Cerebellar cortex (tissue), 1 donor: ENCODE measurements around the gene ABLIM1.

Source experiments
- DNase-seq: peaks from one replicate; pipeline ENCODE4 v3.0.0-alpha.2; 2015; ENCODE audit warnings: low spot score

Gene ABLIM1

GRCh38 chr10:114518401-114519305 lies 139.4 kb downstream of the ABLIM1 start:
- no peak for DNase-seq

- DNase-seq: no peak
Measured at GRCh38 chr10:114517368-114518250, 140.5 kb downstream of the ABLIM1 start.

- no peak for DNase-seq
Measured at GRCh38 chr10:114516356-114516755, 141.7 kb downstream of the ABLIM1 start.

- no peak for DNase-seq
Measured at GRCh38 chr10:114515298-114515914, 142.7 kb downstream of the ABLIM1 start.

GRCh38 chr10:114513381-114513792 lies 144.7 kb downstream of the ABLIM1 start:
- DNase-seq: no peak

GRCh38 chr10:114511881-114512280 lies 146.2 kb downstream of the ABLIM1 start:
- DNase-seq: peak; percentile 79

- DNase-seq: no peak
Measured at GRCh38 chr10:114508376-114508775, 149.7 kb downstream of the ABLIM1 start.

GRCh38 chr10:114507449-114507848 lies 150.6 kb downstream of the ABLIM1 start:
- peak; percentile 84 for DNase-seq

GRCh38 chr10:114506871-114507385 lies 151.1 kb downstream of the ABLIM1 start:
- no peak for DNase-seq

GRCh38 chr10:114504769-114505579 lies 153.1 kb downstream of the ABLIM1 start:
- DNase-seq: no peak

- DNase-seq: no peak
Measured at GRCh38 chr10:114502074-114502473, 156.0 kb downstream of the ABLIM1 start.

GRCh38 chr10:114501650-114502049 lies 156.4 kb downstream of the ABLIM1 start:
- DNase-seq: no peak

GRCh38 chr10:114500643-114501042 lies 157.4 kb downstream of the ABLIM1 start:
- DNase-seq: no peak

GRCh38 chr10:114499630-114500190 lies 158.4 kb downstream of the ABLIM1 start:
- no peak for DNase-seq

GRCh38 chr10:114499116-114499515 lies 159.0 kb downstream of the ABLIM1 start:
- no peak for DNase-seq

- DNase-seq: no peak
Measured at GRCh38 chr10:114498413-114499111, 159.5 kb downstream of the ABLIM1 start.

GRCh38 chr10:114495303-114495702 lies 162.8 kb downstream of the ABLIM1 start:
- DNase-seq: no peak

GRCh38 chr10:114492351-114493037 lies 165.6 kb downstream of the ABLIM1 start:
- DNase-seq: peak; percentile 95

GRCh38 chr10:114491933-114492332 lies 166.1 kb downstream of the ABLIM1 start:
- DNase-seq: peak; percentile 94

- peak; percentile 87 for DNase-seq
Measured at GRCh38 chr10:114491419-114491818, 166.7 kb downstream of the ABLIM1 start.
